H9 (cell line): ENCODE data around the gene RHBDL1. TPM values are rescaled to one million over a fixed set of nuclear protein-coding genes. Genes with fewer than 3 reads are reported as not detected.

Experiments used
- DNase-seq: peaks from one replicate; pipeline ENCODE4 v3.0.0-alpha.2; 2017
- H2AFZ ChIP-seq: one replicate; pipeline ENCODE4 v1.6.1; 2013; ENCODE audit warnings: mild to moderate bottlenecking, low read length, control low read depth, moderate library complexity
- H2AK5ac ChIP-seq: 2 replicates; pipeline ENCODE4 v1.6.1; 2013; ENCODE audit warnings: low read length, control low read depth, mixed read lengths; ENCODE audit not compliant: insufficient read length
- H2BK120ac ChIP-seq: one replicate; pipeline ENCODE4 v1.6.1; 2013; ENCODE audit warnings: low read depth, mild to moderate bottlenecking, low read length, control low read depth, inconsistent platforms; ENCODE audit not compliant: poor library complexity, severe bottlenecking
- H2BK12ac ChIP-seq: 2 replicates; pipeline ENCODE4 v1.6.1; 2013; ENCODE audit warnings: low read length, control low read depth, mixed read lengths, low read depth; ENCODE audit not compliant: insufficient read length
- H2BK15ac ChIP-seq: 2 replicates; pipeline ENCODE4 v1.6.1; 2013; ENCODE audit warnings: low read depth, low read length, control low read depth
- H2BK20ac ChIP-seq: one replicate; pipeline ENCODE4 v1.6.1; 2013; ENCODE audit warnings: low read depth, mild to moderate bottlenecking, low read length, control low read depth, inconsistent platforms; ENCODE audit not compliant: poor library complexity, severe bottlenecking
- H2BK5ac ChIP-seq: 2 replicates; pipeline ENCODE4 v1.6.1; 2013; ENCODE audit warnings: low read length, control low read depth, mixed read lengths; ENCODE audit not compliant: insufficient read length
- H3K14ac ChIP-seq: 2 replicates; pipeline ENCODE4 v1.6.1; 2013; ENCODE audit warnings: low read length, control low read depth; ENCODE audit not compliant: insufficient read depth
- H3K18ac ChIP-seq: 2 replicates; pipeline ENCODE4 v1.6.1; 2013; ENCODE audit warnings: low read depth, mild to moderate bottlenecking, mixed read lengths, low read length, control low read depth; ENCODE audit not compliant: insufficient read length
- H3K23ac ChIP-seq: 2 replicates; pipeline ENCODE4 v1.6.1; 2013; ENCODE audit warnings: low read length, control low read depth, mixed read lengths, low read depth; ENCODE audit not compliant: insufficient read length
- H3K23me2 ChIP-seq: 2 replicates; pipeline ENCODE4 v1.6.1; 2013; ENCODE audit warnings: low read depth, mild to moderate bottlenecking, mixed read lengths, low read length, control low read depth; ENCODE audit not compliant: insufficient read length, poor library complexity, severe bottlenecking
- H3K27ac ChIP-seq: 2 replicates; pipeline ENCODE4 v1.5.1; 2013; ENCODE audit warnings: low read length, control low read depth, mixed read lengths, low read depth; ENCODE audit not compliant: insufficient read length
- H3K27me3 ChIP-seq: 2 replicates; pipeline ENCODE4 v1.6.1; 2013; ENCODE audit warnings: low read length, control low read depth, inconsistent platforms; ENCODE audit not compliant: insufficient read depth
- H3K4ac ChIP-seq: 2 replicates; pipeline ENCODE4 v1.6.1; 2013; ENCODE audit warnings: low read depth, mild to moderate bottlenecking, control low read depth, inconsistent platforms, low read length, moderate library complexity
- H3K4me1 ChIP-seq: 2 replicates; pipeline ENCODE4 v1.6.1; 2013; ENCODE audit warnings: low read length, control low read depth, inconsistent platforms; ENCODE audit not compliant: insufficient read depth
- H3K4me2 ChIP-seq: 2 replicates; pipeline ENCODE4 v1.6.1; 2013; ENCODE audit warnings: low read length, control low read depth, mixed read lengths; ENCODE audit not compliant: insufficient read length, insufficient read depth
- H3K56ac ChIP-seq: 2 replicates; pipeline ENCODE4 v1.6.1; 2013; ENCODE audit warnings: low read depth, mild to moderate bottlenecking, mixed read lengths, low read length, control low read depth; ENCODE audit not compliant: insufficient read length
- H3K79me1 ChIP-seq: 2 replicates; pipeline ENCODE4 v1.6.1; 2013; ENCODE audit warnings: low read depth, mild to moderate bottlenecking, moderate library complexity, low read length, control low read depth, inconsistent platforms; ENCODE audit not compliant: insufficient read depth, poor library complexity, severe bottlenecking
- H3K79me2 ChIP-seq: 2 replicates; pipeline ENCODE4 v1.6.1; 2013; ENCODE audit warnings: low read length, control low read depth, inconsistent platforms; ENCODE audit not compliant: insufficient read depth
- H3K9ac ChIP-seq: 2 replicates; pipeline ENCODE4 v1.6.1; 2013; ENCODE audit warnings: low read length, control low read depth, mixed read lengths; ENCODE audit not compliant: insufficient read length; ENCODE audit errors: extremely low read depth
- H3K9me3 ChIP-seq: one replicate; pipeline ENCODE4 v1.6.1; 2013; ENCODE audit warnings: low read depth, low read length, inconsistent platforms; ENCODE audit not compliant: control insufficient read depth
- H3T11ph ChIP-seq: one replicate; pipeline ENCODE4 v1.6.1; 2013; ENCODE audit warnings: mild to moderate bottlenecking, low read length, control low read depth, inconsistent platforms
- H4K20me1 ChIP-seq: one replicate; pipeline ENCODE4 v1.6.1; 2013; ENCODE audit not compliant: control insufficient read depth, insufficient read length, insufficient read depth
- H4K5ac ChIP-seq: 2 replicates; pipeline ENCODE4 v1.6.1; 2013; ENCODE audit warnings: low read depth, mild to moderate bottlenecking, mixed read lengths, low read length, control low read depth; ENCODE audit not compliant: insufficient read length
- H4K8ac ChIP-seq: replicated peaks from 2 replicates; pipeline ENCODE4 v1.6.1; 2013; ENCODE audit warnings: low read length, control low read depth, mixed read lengths, low read depth; ENCODE audit not compliant: insufficient read length
- H4K91ac ChIP-seq: 2 replicates; pipeline ENCODE4 v1.6.1; 2013; ENCODE audit warnings: low read depth, mild to moderate bottlenecking, moderate library complexity, mixed read lengths, low read length, control low read depth; ENCODE audit not compliant: insufficient read length
- H3K27ac Mint-ChIP-seq, 3 experiments: 2 replicates in 2 of 3; 3 replicates in 1 of 3; pipeline ENCODE4 v1.8.0; 2020 to 2021; ENCODE audit warnings: mixed read lengths in 3 of 3, mild to moderate bottlenecking in 1 of 3, moderate library complexity in 1 of 3
- H3K27me3 Mint-ChIP-seq: 2 replicates; pipeline ENCODE4 v1.8.0; 2021; ENCODE audit warnings: low read depth, mild to moderate bottlenecking, moderate library complexity, mixed read lengths
- H3K36me3 Mint-ChIP-seq, 3 experiments: 2 replicates in 2 of 3; 3 replicates in 1 of 3; pipeline ENCODE4 v1.8.0; 2020 to 2021; ENCODE audit warnings: low read depth in 3 of 3, mixed read lengths in 3 of 3; ENCODE audit not compliant: insufficient read depth in 1 of 3
- H3K4me1 Mint-ChIP-seq, 2 experiments: 2 replicates each; pipeline ENCODE4 v1.8.0; 2020; ENCODE audit warnings: mixed read lengths in 2 of 2
- H3K4me3 Mint-ChIP-seq, 2 experiments: 2 replicates in 1 of 2; 3 replicates in 1 of 2; pipeline ENCODE4 v1.8.0; 2020 to 2021; ENCODE audit warnings: mild to moderate bottlenecking in 2 of 2, mixed read lengths in 2 of 2, moderate library complexity in 1 of 2
- H3K9me3 Mint-ChIP-seq, 2 experiments: 2 replicates in 1 of 2; 3 replicates in 1 of 2; pipeline ENCODE4 v1.8.0; 2020; ENCODE audit warnings: mild to moderate bottlenecking in 2 of 2, mixed read lengths in 2 of 2, moderate library complexity in 1 of 2
- CTCF ChIP-seq: fragments of 200-600 bp; sonication (generic); conservative IDR thresholded peaks from 3 replicates; pipeline ENCODE4 v1.8.0; 2021; ENCODE audit warnings: antibody characterized with exemption, mild to moderate bottlenecking
- WGBS: extraction: QIAGEN DNeasy Blood & Tissue Kit; methylation state at CpG from one replicate; pipeline ENCODE4 v1.1.7; 2013; ENCODE audit warnings: missing lambda C conversion rate, low lambda C conversion rate, mixed read lengths; ENCODE audit not compliant: insufficient read length; ENCODE audit errors: extremely low coverage; 5-methylcytosine and 5-hydroxymethylcytosine counted together
- total RNA-seq: library from RNA; stranded (reverse); gene quantifications from 2 replicates; pipeline ENCODE4 v1.2.1, GENCODE V29; 2021

The RHBDL1 gene
- total RNA-seq, 1 experiment from 2014 or later = 7.6 TPM

GRCh38 chr16:673399-673991, 2.0 kb upstream of the RHBDL1 start:
- Histone ChIP-seq H3K9me3 (no peaks in the 10 kb centered on the region), H2BK5ac (no peak overlapping the region), H3K4me1 (no peaks in the 10 kb centered on the region), H3K27ac (no peak overlapping the region), H2AK5ac (no peak overlapping the region), H2BK15ac (no peak overlapping the region), H2BK12ac (no peak overlapping the region), H3K4me2 (no peak overlapping the region), H4K8ac (no peak overlapping the region), H2BK20ac (no peak overlapping the region), H3K56ac (no peak overlapping the region), H2AFZ (no peak overlapping the region), H3K14ac (no peak overlapping the region), H3K79me2 (no peaks in the 10 kb centered on the region; the same call in 1 of the 2 replicates), H3K27me3 (no peaks in the 10 kb centered on the region), H3K23me2 (peaks cover 6% of the 10 kb centered on the region), H4K91ac (no peak overlapping the region), H3K79me1 (no peaks in the 10 kb centered on the region), H3K9ac (no peak overlapping the region), H3K23ac (no peak overlapping the region), H4K5ac (no peak overlapping the region), H3T11ph (no peak overlapping the region), H3K18ac (no peak overlapping the region), H4K20me1 (no peaks in the 10 kb centered on the region), H2BK120ac (no peak overlapping the region), H3K4ac (no peak overlapping the region)
- Mint-ChIP-seq H3K27ac (no peak overlapping the region), H3K4me1 (peaks cover 11 to 15% of the 10 kb centered on the region in 2 experiments), H3K36me3 (peaks cover 11 to 27% (median 27%) of the 10 kb centered on the region in 3 experiments; a peak in 6 of 7 replicates), H3K27me3 (peaks cover 3% of the 10 kb centered on the region; the same call in 1 of the 2 replicates), H3K9me3 (no peaks in the 10 kb centered on the region), H3K4me3 (no peak overlapping the region)
- no CpG with 5 or more reads among the region's 18 CpGs for WGBS
- no peak for TF ChIP-seq CTCF
- no peak for DNase-seq
